SK-MEL-5 (cell line): ENCODE data around the gene SPACA6. TPM values are rescaled to one million over a fixed set of nuclear protein-coding genes. Genes with fewer than 3 reads are reported as not detected.
A peak's percentile ranks its signal among the peaks of the same experiment; 100 is the strongest.
"Not testable (repeated sequence)": the region's sequence is repeated elsewhere in the genome, so short reads cannot be mapped to it uniquely, and the experiment has no call there.

Source experiments
- DNase-seq: peaks from one replicate; pipeline ENCODE4 v3.0.0-alpha.2; 2016; ENCODE audit warnings: low read depth, low spot score
- in situ Hi-C: cut with HindIII; loops from 2 replicates; pipeline ENCODE4 v1.10.0; 2016; ENCODE audit warnings: low sequenced_read_pairs, high pct_unique_total_duplicates, low pct_unique_long_range_greater_than_20kb
- polyA plus RNA-seq, 2 experiments: library from polyadenylated mRNA; depleted of rRNA; stranded (reverse); fragments of >200 nt; gene quantifications; 2 replicates each; pipeline ENCODE4 v1.2.3, GENCODE V29; 2015
- total RNA-seq: library from RNA; depleted of rRNA; stranded (reverse); fragments of >200 nt; shearing (Covaris generic); gene quantifications from 2 replicates; pipeline ENCODE4 v1.2.3, GENCODE V29; 2014; rRNA removed

SPACA6 gene, protein sequence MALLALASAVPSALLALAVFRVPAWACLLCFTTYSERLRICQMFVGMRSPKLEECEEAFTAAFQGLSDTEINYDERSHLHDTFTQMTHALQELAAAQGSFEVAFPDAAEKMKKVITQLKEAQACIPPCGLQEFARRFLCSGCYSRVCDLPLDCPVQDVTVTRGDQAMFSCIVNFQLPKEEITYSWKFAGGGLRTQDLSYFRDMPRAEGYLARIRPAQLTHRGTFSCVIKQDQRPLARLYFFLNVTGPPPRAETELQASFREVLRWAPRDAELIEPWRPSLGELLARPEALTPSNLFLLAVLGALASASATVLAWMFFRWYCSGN
- total RNA-seq: 2.0 and 3.5 TPM in 2 replicates
- 0.51 TPM in 1 of 2 replicates, not detected in the other for polyA plus RNA-seq (2015; cell fraction: cytosol; rRNA removed)
- 5.1 and 6.8 TPM in 2 replicates for polyA plus RNA-seq (2015; cell fraction: nucleus; rRNA removed)

DNA sequence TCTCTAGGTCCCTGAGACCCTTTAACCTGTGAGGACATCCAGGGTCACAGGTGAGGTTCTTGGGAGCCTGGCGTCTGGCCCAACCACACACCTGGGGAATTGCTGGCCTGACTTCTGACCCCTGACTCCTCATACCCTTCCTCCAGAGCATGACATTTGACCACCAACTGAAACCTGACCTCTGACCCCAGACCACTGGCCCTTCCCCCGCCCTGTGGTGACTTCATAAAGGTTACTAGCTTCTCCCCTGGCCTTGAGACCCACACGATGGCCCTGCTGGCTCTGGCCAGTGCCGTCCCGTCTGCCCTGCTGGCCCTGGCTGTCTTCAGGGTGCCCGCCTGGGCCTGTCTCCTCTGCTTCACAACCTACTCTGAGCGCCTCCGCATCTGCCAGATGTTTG lies at the start of gene SPACA6:
Gene SPACA6, plus strand, starts transcription at position 71 of the 400 bp plus-strand sequence. Its CDS starts 197 bp downstream, at position 268.
- in situ Hi-C loops: no loop called here
- no peak for DNase-seq

DNA sequence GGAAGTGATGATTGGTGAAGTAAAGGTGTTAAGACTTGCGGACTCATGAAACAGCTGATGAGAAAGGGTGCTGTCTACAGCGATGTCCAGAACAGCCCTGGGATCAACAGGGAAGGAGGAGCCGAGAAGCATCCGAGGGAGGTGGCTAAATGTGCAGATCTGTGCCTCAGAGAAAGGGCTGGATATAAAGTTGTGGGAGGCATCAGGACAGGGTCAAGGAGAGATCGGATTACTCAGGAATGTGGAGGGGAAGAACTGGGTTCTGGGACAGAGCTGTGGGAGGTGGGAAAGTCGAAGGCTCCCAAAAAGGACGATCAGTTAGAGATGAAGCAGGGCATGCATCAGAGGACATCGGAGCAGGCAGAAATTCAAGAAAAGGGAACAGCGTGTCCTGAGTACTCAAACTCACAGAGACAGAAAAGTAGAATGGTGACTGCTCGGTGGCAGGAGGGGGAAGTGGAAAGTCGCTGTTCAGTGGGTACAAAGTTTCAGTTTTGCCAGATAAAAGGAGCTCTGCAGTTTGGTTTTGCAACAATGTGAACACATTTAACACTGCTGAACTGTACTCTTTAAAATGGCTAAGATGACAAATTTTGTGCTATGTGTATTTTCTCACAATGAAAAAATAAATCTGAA lies 48.4 kb upstream of the SPACA6 start:
- in situ Hi-C loops: no loop called here
- no peak for DNase-seq

DNA sequence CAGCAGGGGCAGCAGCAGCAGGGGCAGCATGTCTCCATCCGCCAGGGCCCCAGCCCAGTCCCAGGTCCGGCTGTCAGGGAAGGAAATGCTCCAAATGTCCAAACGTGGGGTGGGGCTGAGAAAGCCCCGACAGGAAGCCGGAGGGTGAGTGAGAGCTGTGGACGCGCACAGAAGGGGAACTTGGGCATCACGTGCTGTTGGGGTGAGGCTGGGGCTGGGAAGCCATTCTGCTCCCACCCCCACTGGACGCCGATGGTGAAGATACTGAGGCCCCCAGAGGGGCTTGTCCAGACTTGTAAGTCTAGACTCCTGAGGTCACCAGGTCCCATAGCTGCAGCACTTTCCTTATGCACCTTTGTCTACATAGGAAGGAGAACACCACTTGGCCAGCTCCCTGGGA lies 46.4 kb upstream of the SPACA6 start, which contains the start of gene SIGLEC14:
Gene SIGLEC14, minus strand, starts transcription at position 96 of the 400 bp plus-strand sequence. Its CDS starts 66 bp downstream, at position 30.
- in situ Hi-C loops, DNase-seq: not testable (repeated sequence)

DNA sequence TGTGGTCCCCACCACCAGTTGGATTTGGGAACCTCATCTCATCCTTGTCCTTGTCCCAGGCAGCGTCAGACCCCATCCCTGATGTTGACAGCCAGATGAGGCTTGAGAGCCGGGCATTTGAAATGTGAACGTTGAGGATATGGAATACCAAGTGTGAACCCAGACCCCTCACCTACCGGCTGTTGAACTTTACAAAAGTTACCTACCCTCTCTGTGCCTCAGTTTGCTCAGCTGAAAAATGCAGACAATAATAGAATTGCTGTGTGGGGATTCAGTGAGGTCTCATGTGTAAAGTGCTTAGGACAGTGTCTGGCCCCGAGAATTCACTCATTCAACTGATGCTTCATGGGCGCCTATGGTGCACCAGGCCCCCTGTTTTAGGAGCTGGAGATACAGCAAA lies 45.8 kb upstream of the SPACA6 start:
- in situ Hi-C loops: no loop called here
- DNase-seq: no peak

DNA sequence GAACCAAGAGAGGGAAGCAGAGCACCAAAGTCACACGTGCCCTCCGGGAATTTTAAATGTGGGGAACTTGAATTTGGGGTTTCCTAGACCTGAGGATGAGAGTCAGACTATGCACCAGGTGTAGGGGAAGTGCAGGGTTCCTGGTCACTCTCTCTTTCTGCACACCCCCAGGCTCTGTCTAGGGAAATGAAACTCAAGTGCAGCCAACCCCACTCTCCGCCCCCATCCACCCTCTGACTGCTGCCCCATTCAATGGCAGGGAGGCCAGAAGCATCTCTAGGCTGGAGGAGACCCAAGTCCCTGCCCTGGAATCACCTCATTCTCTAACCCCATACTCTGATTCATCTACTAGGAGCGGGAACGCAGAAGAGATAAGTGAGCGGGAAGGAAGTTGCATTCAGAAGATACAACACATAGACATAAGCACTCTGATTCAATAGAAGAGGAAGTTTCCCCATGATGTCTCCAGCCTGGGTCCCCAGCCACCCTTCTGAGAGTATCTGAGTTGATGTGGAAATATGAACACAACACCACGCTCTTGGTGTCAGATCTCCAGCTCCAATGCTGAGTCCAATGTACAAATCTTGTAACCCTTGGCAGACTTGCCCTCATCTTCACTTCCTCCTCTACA lies 41.8 kb upstream of the SPACA6 start:
- in situ Hi-C loops: no loop called here
- DNase-seq: no peak

DNA sequence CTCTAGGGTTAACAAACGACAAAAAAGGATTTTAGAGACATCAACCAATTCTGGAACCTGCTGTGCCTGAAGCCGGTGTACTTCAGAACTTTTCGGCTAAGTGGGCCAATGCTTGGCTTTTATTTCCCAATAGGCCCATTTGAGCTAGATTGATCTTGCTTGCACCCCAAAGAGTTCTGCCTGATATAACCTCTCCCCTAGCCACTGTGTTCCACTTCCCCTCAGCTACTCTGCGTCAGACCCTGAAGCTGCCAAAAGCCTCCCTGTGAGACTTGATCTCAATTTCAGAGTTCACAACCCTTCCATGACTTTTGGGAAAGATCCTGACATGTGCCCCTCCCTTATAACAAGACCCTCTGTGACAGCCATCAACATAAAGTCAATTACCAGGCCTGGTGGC lies 40.9 kb upstream of the SPACA6 start:
- DNase-seq: no peak
- in situ Hi-C loops: no loop called here

DNA sequence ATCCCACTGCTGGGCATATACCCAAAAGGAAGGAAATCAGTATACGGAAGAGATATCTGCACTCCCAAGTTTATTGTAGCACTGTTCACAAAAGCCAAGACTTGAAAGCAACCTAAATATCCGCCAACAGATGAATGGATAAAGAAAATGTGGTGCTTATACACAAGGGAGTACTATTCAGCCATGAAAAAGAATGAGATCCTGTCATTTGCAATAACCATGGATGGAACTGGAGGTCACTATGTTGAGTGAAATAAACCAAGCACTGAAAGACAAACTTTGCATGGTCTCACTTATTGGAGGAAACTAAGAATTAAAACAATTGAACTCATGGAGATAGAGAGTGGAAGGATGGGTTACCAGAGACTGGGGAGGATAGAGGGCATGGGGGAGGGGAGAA lies 40.0 kb upstream of the SPACA6 start:
- DNase-seq: no peak
- in situ Hi-C loops: no loop called here

DNA sequence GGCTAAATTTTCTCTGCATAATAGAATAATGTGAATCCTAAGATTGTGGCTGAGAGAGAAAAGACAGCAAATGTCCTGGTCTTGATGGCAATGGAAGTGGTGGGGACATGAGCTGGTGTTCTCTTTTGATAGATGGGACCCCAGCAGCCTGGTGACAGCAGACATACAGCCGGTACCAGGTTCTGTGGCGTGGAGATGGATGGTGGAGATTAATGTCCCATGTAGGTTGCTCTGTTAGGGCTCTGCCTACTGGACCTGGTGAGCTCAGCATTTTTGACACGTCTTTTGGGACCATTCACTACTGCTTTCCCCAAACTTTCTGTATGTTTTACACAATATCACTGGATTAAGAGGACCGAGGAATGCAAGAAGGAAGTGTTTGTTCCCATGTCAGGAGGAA lies 38.3 kb upstream of the SPACA6 start:
- in situ Hi-C loops: no loop called here
- DNase-seq: peak; percentile 6

DNA sequence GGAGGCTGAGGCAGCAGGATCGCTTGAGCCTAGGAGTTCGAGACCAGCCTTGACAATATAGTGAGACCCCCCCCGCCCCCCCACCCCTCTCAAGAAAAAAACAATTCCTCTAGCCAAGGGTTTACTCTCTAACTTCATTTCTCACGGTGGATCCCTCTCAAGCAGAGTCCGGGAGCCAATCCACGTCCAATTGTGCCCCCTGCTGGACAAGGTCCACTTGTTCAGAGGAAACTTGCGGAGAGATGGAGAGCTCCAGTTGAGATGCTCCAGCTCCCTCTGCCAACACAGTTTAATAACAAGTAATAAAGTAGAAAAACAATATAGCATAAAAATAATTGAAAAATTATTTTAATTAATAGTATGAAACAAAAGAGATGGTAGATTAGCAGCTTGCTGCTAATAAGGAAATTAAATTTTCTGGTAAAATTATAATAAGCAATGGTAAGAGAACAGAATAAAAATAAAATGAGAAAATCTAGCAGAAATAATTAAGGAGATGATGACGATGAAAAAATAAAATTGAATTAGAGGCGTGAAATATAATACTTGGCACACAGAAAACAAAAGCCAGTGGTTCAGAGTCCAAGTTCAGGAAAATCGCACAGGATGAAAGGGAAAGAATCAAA lies 32.0 kb upstream of the SPACA6 start:
- in situ Hi-C loops: no loop called here
- peak; percentile 79 for DNase-seq

DNA sequence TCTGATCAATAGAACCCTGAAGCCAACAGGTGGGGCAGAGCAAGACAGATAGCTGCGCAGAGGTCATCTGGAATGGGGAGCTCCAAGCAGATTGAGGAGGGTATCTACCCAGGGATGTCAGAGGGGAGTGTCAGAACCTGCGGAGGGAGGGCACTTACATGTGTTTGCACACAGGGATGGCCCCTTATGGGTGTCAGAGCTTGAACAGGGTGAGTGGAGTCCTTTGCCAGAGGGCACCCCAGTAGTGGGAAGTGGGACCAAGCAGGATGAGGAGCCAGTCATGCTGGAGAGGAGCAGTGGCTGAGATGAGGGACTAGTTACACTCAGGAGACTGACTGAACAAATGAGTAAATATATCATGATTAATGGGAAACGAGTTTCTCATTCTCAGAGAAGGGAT lies 29.5 kb upstream of the SPACA6 start:
- in situ Hi-C loops: no loop called here
- DNase-seq: no peak

DNA sequence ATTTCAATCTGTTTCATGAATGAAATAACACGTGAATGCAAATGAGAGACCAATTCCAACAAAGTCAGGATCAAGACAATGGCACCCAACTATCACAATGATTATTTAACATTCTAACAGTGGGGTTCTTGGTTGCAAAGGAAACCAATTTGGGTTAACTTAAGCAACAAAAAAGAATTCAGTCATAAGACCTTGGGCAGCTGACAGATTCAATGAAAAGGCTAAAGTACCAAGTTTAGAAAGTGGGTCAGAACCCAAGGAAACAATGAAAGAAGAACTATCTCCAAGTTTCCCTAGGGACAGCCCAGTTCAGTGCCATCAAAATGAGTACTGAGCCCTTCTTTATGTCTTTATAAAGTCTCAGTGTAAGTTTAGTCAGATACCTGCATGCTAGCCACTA lies 29.0 kb upstream of the SPACA6 start:
- in situ Hi-C loops: no loop called here
- no peak for DNase-seq

DNA sequence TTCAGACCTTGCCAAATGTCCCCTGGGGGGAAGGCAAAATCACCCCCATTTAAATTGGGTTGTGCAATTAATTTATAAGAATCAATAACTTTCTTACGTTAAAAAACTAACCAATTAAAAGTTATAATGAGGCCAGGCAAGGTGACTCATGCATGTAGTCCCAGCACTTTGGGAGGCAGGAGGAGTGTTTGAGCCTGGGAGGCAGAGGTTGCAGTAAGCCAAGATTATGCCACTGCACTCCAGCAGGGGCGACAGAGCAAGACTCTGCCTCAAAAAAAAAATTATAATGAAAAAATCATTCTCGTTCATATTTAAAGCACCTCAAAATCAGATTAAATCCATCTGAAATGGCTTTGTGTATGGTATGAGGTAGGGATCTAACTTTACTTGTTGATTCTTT lies 28.1 kb upstream of the SPACA6 start:
- in situ Hi-C loops: no loop called here
- DNase-seq: no peak

DNA sequence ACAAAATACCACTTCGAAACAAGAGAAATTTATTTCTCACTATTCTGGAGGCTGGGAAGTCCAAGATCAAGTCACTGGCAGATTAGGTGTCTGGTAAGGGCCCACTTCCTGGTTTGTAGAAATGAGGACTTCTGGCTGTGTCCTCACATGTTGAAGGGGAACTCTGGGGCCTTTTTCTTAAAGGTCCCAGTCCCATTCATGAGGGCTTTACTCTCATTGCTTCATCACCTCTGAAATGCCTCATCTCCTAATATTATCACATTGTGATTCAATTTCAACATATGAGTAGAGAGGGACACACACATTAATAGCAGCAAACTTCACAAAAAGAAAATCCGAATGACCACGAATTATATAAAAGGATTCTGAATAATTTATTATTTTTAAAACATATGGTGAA lies 24.9 kb upstream of the SPACA6 start:
- DNase-seq: no peak
- in situ Hi-C loops: no loop called here

DNA sequence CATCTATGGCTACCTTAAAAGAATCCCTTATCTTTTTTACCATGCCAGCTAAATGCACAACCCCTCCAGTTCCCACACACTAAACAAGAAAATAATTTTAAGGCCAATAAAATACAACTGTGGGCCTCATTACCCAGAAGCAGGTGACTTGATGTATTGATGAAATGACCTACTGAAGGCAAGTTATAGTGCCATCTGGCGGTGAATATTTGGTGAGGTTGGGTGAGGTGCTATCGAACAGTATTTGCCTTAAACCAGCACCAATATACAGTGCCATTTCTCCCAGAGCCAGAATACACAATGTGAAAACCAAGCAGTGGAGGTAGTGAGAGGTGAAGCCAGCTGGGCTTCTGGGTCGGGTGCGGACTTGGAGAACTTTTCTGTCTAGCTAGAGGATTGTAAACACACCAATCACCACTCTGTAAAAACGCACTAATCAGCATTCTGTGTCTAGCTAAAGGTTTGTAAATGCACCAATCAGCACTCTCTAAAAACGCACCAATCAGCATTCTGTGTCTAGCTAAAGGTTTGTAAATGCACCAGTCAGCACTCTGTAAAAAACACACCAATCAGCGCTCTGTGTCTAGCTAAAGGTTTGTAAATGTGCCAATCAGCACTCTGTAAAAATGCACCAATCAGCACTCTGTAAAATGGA lies 17.1 kb upstream of the SPACA6 start:
- in situ Hi-C loops: not testable (repeated sequence)
- peak; percentile 43 for DNase-seq

DNA sequence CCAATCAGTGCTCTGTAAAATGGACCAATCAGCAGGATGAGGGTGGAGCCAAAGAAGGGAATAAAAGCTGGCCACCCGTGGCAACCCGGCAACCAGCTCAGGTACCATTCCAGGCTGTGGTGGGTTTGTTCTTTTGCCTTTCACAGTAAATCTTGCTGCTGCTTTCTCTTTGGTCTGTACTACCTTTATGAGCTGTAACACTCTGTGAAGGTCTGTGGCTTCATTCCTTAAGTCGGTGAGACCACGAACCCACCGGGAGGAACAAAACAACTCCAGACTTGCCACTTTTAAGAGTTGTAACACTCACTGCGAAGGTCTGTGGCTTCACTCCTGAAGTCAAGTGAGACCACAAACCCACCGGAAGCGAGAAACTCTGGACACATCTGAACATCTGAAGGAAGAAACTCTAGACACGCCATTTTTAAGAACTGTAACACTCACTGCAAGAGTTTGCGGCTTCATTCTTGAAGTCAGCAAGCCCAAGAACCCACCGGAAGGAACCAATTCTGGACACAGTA lies 16.5 kb upstream of the SPACA6 start:
- in situ Hi-C loops: no loop called here
- DNase-seq: no peak

DNA sequence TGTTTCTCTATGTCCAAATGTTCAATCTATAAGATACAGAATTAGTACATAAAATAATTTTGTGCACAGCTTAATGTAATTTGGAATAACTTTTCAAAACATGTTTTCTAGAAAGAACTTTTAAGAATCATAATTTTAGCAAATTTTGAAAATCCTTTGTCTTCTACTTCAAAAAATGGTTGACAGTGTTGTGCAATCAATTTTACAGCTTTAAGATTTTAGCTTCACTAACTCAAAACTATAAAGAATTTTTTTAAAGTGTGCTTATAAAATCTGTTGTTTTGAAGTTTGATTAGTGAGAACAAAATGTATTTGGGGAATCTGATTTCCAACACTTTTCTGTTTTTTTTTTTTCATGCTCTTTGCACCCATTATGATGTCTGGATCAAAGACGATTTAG lies 12.7 kb upstream of the SPACA6 start:
- no peak for DNase-seq
- in situ Hi-C loops: no loop called here

DNA sequence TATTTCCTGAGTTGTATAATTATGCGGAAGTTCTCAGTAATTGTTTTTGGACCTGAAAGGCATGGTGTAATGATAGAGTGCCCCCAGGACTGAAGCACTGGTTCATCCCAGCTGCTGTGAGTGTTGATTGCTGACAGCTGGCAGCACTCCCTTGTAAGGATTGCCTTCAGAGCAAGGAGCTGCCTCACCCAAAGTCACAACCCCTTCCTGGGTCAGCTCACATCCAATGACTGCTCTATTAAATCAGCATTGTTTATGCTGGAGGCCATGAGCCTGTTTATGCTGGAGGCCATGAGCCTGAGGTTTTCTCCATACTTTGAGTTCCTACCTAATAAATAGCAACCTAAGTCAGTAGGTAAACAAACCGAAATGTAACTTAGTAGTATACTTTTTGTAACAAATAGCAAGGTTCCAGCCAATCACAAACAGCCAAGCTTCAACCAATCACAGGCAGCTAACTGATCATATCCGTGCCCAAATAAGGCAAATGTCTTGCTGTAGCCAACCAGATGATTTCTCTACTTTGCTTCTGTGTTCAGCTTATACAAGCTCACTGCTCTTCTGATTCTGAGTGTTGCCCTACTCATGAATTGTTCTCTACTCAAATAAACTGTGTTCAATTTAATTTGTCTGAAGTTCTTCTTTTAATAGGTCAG lies 11.7 kb upstream of the SPACA6 start:
- DNase-seq: no peak
- in situ Hi-C loops: no loop called here
